ENCODE results near the gene PLCB1.

PLCB1 gene

DNA sequence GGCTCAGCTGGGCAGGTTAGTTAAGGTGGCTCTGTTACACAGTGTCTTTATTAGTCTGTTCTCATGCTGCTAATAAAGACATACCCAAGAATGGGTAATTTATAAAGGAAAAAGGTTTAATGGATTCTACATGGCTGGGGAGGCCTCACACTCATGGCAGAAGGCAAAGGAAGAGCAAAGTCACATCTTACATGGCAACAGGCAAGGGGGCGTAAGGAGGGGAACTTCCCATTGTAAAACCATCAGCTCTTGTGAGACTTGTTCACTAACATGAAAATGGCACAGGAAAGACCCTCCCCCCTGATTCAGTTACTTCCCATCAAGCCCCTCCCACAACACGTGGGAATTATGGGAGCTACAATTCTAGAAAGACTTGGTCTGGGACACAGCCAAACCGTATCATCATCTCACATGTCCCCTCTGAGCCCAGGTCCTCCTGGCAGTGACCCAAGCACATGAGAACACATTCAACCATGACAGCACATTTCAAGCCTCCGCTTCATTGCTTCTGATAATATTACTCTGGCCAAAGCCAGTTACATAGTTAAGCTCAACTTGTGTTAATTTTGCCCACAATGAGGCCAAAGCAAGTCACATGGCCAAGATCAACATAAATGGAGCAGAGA is 383.9 kb downstream of the PLCB1 start:
- peak in 1 of 2 experiments; percentile 5 for DNase-seq

GRCh38 chr20:8518878-8519277 is 386.8 kb downstream of the PLCB1 start:
- DNase-seq, result peak in 1 of 2 experiments; percentile 13

GRCh38 chr20:8519887-8520286 is 387.8 kb downstream of the PLCB1 start:
- DNase-seq, result no peak

DNA sequence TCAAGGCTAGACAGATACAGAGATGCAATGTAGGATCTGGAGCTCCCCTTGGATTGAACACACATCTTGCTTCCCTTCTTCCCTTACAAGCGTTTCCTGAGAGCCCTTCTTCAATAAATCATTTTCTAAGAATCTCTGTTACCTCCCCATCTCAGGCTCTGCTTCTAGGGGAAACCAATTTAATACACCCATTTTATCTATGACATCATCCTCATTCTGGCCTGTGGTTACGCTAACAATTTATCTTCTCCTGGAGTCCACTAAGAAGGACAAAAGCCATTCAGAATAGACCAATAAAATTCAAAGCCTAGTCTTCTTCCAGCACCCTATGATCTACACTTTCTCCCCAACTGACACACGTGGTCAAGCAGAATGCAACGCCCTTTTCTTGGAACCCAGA is 390.1 kb downstream of the PLCB1 start:
- no peak for DNase-seq

GRCh38 chr20:8523684-8524083 is 391.6 kb downstream of the PLCB1 start:
- peak in 1 of 2 experiments; percentile 29 for DNase-seq

DNA sequence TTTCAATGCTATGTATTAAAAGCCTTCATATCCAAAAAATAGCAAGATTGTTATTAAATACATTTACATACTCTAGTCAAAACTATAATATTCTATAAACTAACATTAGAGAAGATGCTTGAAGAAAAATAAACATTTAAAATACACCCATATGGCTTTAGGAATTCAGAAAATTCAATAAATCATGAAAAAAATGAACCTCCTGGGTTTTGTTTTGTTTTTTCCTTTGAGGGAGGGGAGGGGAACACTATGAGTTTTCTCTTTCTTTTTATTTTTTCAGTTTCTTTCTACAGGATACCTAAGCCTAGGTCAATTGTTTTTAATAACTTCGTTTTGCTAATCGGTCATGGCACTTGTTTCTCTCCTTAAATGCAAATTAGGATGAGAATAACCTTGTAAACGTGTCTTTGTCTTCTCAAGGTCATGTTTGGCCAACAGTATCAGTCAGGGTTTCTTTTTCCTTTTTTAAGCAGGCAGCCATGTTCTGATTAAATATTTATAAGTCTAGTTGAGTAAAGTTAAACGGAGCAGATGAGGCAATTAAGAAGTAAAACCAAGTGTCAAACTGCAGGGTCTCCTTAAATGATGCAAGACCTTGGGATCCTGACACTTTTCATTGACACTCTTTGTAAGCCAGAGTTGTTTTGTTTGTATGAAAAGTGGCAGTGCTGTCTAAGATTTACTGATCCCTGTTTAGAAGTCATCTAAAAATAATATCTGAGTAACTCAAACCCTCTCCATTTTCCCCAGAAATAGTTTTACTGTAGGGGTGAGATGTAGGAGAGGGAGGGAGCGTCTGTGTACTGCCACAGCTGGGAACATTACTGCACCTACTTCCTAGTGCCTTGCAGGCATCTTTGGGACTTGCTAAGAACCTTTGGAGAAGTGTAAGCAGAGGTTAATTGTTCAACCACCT is 392.3 kb downstream of the PLCB1 start:
- DNase-seq, result no peak

GRCh38 chr20:8525017-8525343 is 392.9 kb downstream of the PLCB1 start:
- no peak for DNase-seq

DNA sequence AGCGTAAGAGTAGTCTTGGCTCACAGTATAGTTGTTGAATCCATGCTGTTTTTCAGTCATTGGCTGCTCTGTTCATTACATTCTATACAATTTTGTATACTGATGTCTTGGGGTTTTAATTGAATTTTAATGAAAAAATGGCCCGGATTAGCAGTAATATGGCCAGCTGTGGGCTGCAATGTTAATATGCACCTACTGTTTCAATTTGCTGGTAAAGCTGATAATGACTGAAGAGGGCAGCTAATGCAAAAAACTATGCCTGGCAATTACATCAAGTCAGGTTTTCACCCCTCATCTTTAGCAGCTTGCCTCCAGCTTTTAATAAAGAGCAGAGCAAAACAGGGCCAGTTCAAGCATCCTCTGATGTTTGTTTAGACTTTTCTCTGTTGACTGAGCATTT is 394.5 kb downstream of the PLCB1 start:
- DNase-seq, result no peak

GRCh38 chr20:8527998-8528723 is 396.1 kb downstream of the PLCB1 start:
- DNase-seq, result no peak

DNA sequence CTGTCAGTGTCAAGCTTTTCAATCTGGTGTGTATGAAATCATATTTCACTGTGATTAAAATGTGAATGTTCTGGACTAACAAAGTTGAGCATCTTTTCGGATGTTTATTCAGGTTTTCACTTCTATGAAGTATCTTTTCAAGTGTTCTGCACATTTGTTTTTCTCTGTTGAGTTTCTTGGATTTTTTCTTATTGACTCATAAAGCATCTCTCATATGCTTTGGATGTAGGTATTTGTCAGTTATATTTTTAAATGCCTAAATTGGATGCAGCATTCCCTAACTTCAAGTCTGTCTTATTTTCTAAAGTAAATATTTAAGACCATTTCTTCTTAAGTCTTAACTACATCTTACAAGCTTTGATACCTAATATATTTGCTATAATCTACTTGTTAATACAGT is 398.0 kb downstream of the PLCB1 start:
- DNase-seq, result no peak

DNA sequence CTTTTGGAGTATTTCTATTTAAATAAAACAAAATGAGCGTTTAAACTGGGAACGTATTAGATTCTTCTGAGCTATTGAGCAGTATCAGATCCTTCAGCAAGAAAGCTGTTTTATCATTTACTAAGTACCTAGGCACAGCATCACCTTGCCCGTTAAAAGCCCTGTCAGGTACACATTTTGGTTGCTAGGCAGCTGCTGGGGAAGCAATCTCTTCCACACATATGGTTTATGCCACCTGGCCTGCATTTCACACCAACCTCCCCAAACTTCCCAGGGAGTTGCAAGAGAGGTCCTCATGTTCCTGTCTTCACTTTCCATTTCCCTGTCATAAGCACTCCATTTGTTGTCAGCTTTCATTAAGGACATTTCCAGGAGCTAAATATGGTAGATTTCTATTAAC is 400.1 kb downstream of the PLCB1 start:
- peak in 1 of 2 experiments; percentile 8 for DNase-seq

- no peak for DNase-seq
These were observed 402.5 kb downstream of the PLCB1 start for GRCh38 chr20:8534368-8535160.

GRCh38 chr20:8535403-8536261 is 403.6 kb downstream of the PLCB1 start:
- DNase-seq, result peak in 1 of 2 experiments; percentile 28

- DNase-seq, result no peak
These were observed 404.2 kb downstream of the PLCB1 start for GRCh38 chr20:8536262-8536618.

DNA sequence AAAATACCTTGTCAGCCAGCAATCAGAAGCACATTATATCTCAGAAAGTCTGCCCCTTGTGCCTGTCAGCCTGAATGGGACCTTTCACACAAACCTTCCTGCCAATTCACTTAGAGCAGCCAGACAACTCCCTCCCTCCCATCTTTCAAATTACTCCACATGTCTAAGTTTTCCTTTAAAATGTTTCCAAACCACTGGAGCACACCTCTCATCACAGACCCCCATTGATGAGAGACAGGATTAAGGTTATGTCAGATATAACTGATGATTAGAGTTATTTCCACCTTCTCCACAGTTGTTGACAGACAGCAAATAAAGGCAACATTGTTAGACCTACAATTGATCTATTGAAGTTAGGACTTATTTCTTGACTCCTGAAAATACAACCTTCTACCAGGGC is 408.4 kb downstream of the PLCB1 start:
- DNase-seq, result no peak

DNA sequence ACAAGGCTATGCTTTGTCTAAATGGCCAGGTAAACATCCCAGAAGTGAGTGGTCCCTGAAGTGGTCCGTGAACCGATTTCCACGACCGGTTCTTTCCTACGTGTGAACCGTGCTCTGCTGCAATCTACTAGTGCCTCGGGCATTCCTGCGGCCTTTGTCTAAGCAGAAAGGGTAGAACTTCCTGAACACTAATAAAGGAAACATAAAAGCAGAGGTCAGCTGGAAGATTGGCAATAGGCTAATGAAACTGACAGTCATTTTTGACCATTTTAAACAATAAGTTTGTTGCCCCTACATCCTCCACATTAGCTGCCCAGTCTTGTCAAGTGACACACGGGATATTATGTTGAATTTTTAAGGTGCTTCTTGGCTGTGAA is 410.0 kb downstream of the PLCB1 start:
- DNase-seq, result no peak

DNA sequence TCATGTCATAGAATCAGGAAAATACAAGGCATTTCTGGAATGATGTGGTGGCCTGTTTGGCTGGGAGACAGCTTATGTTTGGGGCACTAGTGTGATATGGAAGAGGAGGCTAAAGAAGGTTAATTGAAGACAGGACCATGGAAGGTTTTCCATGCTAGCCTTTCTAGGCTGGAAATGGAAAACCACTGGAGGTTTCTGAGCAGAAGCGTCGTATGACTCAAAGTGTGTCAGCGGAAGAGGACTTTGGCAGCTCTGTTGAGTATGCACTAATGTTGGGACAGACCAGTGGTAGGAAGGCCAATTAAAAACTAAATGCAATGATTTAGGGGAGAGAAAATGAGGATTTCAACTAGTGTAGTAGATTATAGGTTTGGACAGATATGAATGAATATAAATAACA is 413.1 kb downstream of the PLCB1 start:
- no peak for DNase-seq

- no peak for DNase-seq
These were observed 415.1 kb downstream of the PLCB1 start for GRCh38 chr20:8547035-8547650.

- DNase-seq, result no peak
These were observed 416.0 kb downstream of the PLCB1 start for GRCh38 chr20:8547968-8548588.

DNA sequence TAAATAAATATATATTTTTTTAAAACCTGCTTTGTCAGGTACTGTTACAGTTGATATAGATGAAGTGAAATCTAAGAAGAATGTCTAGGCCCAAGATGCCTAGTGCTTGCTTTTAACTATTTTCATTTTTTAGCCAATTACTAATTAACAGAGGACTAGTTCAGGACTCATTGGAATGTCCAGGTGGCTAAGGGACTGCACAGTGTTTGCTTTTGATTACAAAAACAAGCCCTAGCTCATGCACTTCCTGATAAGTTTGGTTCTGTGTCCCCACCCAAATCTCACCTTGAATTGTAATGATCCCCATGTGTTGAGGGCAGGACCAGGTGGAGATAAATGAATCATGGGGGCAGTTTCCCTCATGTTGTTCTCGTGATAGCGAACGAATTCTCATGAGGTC is 417.1 kb downstream of the PLCB1 start:
- DNase-seq, result no peak

GRCh38 chr20:8557711-8558110 is 425.6 kb downstream of the PLCB1 start:
- no peak for DNase-seq

All from NCI-H526 (cell line).